Prostate gland (tissue), 2 donors: Measurements from ENCODE around the gene ACTN1.

Experiments used
- POLR2A ChIP-seq: fragments of 450-650 bp; IDR thresholded peaks from one replicate; pipeline ENCODE4 v1.6.1; 2016; ENCODE audit warnings: antibody characterized with exemption, mild to moderate bottlenecking
- POLR2AphosphoS5 ChIP-seq: sonication (generic); formaldehyde crosslinking; IDR thresholded peaks from one replicate; pipeline ENCODE4 v1.6.1; 2017; ENCODE audit warnings: antibody characterized with exemption
- TF ChIP-seq, protein P1 (sequence below), 4 experiments: fragments of 200-600 bp in 2 of 4; fragments of 450-650 bp in 2 of 4; sonication (generic) in 2 of 4; IDR thresholded peaks; 1 replicate in 3 of 4; 2 replicates in 1 of 4; pipeline ENCODE4 v1.5.1; 2016 to 2019; ENCODE audit warnings: antibody characterized with exemption in 4 of 4, mild to moderate bottlenecking in 2 of 4, moderate library complexity in 2 of 4

DNA sequence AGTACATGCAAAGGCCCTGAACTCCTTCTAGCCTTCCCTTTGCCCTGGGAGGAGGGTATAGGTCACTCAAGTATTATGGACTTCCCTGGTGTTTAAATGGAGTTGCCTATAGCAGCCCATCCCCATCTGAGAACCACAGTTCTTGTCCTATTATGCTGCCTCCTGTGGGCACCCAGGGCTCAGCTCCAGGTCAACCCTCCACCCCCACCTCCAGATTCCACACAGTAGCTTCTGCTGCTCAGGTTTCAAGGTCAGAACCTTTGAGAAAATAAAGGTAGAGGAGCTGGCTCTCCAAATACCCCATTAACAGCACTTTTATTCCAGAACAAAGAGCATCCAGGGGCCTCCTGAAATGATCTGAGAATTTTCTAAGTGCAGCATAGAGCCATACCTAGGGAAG, 57.4 kb downstream of the ACTN1 start:
- TF ChIP-seq POLR2AphosphoS5 (no peak), POLR2A (no peak)
- TF ChIP-seq, protein P1, sequence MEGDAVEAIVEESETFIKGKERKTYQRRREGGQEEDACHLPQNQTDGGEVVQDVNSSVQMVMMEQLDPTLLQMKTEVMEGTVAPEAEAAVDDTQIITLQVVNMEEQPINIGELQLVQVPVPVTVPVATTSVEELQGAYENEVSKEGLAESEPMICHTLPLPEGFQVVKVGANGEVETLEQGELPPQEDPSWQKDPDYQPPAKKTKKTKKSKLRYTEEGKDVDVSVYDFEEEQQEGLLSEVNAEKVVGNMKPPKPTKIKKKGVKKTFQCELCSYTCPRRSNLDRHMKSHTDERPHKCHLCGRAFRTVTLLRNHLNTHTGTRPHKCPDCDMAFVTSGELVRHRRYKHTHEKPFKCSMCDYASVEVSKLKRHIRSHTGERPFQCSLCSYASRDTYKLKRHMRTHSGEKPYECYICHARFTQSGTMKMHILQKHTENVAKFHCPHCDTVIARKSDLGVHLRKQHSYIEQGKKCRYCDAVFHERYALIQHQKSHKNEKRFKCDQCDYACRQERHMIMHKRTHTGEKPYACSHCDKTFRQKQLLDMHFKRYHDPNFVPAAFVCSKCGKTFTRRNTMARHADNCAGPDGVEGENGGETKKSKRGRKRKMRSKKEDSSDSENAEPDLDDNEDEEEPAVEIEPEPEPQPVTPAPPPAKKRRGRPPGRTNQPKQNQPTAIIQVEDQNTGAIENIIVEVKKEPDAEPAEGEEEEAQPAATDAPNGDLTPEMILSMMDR (IDR thresholded peaks at IDR 0.05) = no peak
